Lower leg skin (tissue), 3 donors: ENCODE data around the gene SYNGR3.

Experiments
- CTCF ChIP-seq, 3 donors: fragments of 450-650 bp; IDR thresholded peaks; one replicate each; pipeline ENCODE4 v1.5.1; 2016; ENCODE audit warnings: antibody characterized with exemption in 3 of 3, mild to moderate bottlenecking in 3 of 3, moderate library complexity in 2 of 3
- POLR2A ChIP-seq, 2 donors: fragments of 450-650 bp; IDR thresholded peaks; one replicate each; pipeline ENCODE4 v1.6.1; 2016 to 2017; ENCODE audit warnings: antibody characterized with exemption in 2 of 2, mild to moderate bottlenecking in 1 of 2, moderate library complexity in 1 of 2

GRCh38 chr16:2037647-2038381 lies 48.0 kb downstream of the SYNGR3 start:
- TF ChIP-seq CTCF (IDR thresholded peaks at IDR 0.05) (no peak), POLR2A (IDR thresholded peaks at IDR 0.05) (no peak)
